GM23338 (cell line): ENCODE data around the gene RND3. TPM values are rescaled to one million over a fixed set of nuclear protein-coding genes. Genes with fewer than 3 reads are reported as not detected.

Experiments used
- ATAC-seq: fragments of 200-7000 bp; cut with Tn5 transposase; 3 replicates; pipeline ENCODE4 v1.9.1; 2020
- DNase-seq: peaks from one replicate; pipeline ENCODE4 v3.0.0-alpha.2; 2015; ENCODE audit warnings: low spot score
- H2AFZ ChIP-seq: fragments of 200-600 bp; sonication (generic); 2 replicates; pipeline ENCODE4 v1.8.0; 2016; ENCODE audit warnings: antibody characterized with exemption, mild to moderate bottlenecking, moderate library complexity
- H3F3A ChIP-seq: fragments of 200-600 bp; sonication (generic); replicated peaks from 2 replicates; pipeline ENCODE4 v1.8.0; 2017; ENCODE audit warnings: antibody characterized with exemption, mixed run types, low read depth
- H3K27ac ChIP-seq: fragments of 200-600 bp; sonication (generic); 2 replicates; pipeline ENCODE4 v1.6.1; 2016; ENCODE audit warnings: low read depth
- H3K27me3 ChIP-seq: fragments of 200-600 bp; sonication (generic); 2 replicates; pipeline ENCODE4 v1.8.0; 2016; ENCODE audit warnings: mild to moderate bottlenecking, mixed run types, moderate library complexity; ENCODE audit not compliant: insufficient read depth
- H3K36me3 ChIP-seq: fragments of 200-600 bp; sonication (generic); 2 replicates; pipeline ENCODE4 v1.8.0; 2016; ENCODE audit warnings: mild to moderate bottlenecking; ENCODE audit not compliant: insufficient read depth
- H3K4me1 ChIP-seq: fragments of 200-600 bp; sonication (generic); 2 replicates; pipeline ENCODE4 v1.8.0; 2016; ENCODE audit warnings: mild to moderate bottlenecking, moderate library complexity; ENCODE audit not compliant: insufficient read depth
- H3K4me2 ChIP-seq: fragments of 200-600 bp; sonication (generic); 2 replicates; pipeline ENCODE4 v1.7.1; 2017; ENCODE audit warnings: mixed run types
- H3K4me3 ChIP-seq: fragments of 200-600 bp; sonication (generic); 2 replicates; pipeline ENCODE4 v1.6.1; 2016; ENCODE audit warnings: mixed run types
- H3K79me2 ChIP-seq: fragments of 200-600 bp; sonication (generic); replicated peaks from 2 replicates; pipeline ENCODE4 v1.8.0; 2017; ENCODE audit warnings: mild to moderate bottlenecking; ENCODE audit not compliant: insufficient read depth
- H3K9me2 ChIP-seq: fragments of 200-600 bp; sonication (generic); 2 replicates; pipeline ENCODE4 v1.8.0; 2017; ENCODE audit not compliant: insufficient read depth
- H4K20me1 ChIP-seq: fragments of 200-600 bp; sonication (generic); replicated peaks from 2 replicates; pipeline ENCODE4 v1.8.0; 2017; ENCODE audit warnings: mild to moderate bottlenecking; ENCODE audit not compliant: insufficient read depth
- H3K27ac Mint-ChIP-seq: 2 replicates; pipeline ENCODE4 v1.8.0; 2020; ENCODE audit warnings: inconsistent platforms, mild to moderate bottlenecking, moderate library complexity, mixed read lengths
- H3K27me3 Mint-ChIP-seq: 3 replicates; pipeline ENCODE4 v1.8.0; 2022; ENCODE audit warnings: low read depth, mild to moderate bottlenecking, moderate library complexity, mixed read lengths, inconsistent platforms; ENCODE audit not compliant: insufficient read depth, poor library complexity
- H3K36me3 Mint-ChIP-seq: 3 replicates; pipeline ENCODE4 v1.8.0; 2021; ENCODE audit warnings: low read depth, mild to moderate bottlenecking, inconsistent platforms, moderate library complexity, mixed read lengths
- H3K4me1 Mint-ChIP-seq: 3 replicates; pipeline ENCODE4 v1.8.0; 2020; ENCODE audit warnings: mild to moderate bottlenecking, inconsistent platforms, mixed read lengths
- H3K4me3 Mint-ChIP-seq: 3 replicates; pipeline ENCODE4 v1.8.0; 2021; ENCODE audit warnings: moderate library complexity, mild to moderate bottlenecking, inconsistent platforms, mixed read lengths
- H3K9me3 Mint-ChIP-seq: 3 replicates; pipeline ENCODE4 v1.8.0; 2020; ENCODE audit warnings: moderate library complexity, mild to moderate bottlenecking, inconsistent platforms, mixed read lengths
- CTCF ChIP-seq, 2 experiments: fragments of 200-600 bp in 1 of 2; sonication (generic) in 1 of 2; conservative IDR thresholded peaks; 2 replicates each; pipeline versions ENCODE4 v1.5.1 to v1.6.1; 2016 to 2017; ENCODE audit warnings: antibody characterized with exemption in 2 of 2, low read depth in 2 of 2, mild to moderate bottlenecking in 2 of 2, moderate library complexity in 1 of 2
- ETS1 ChIP-seq: IDR thresholded peaks from 2 replicates; pipeline ENCODE4 v1.6.1; 2016; ENCODE audit warnings: antibody characterized with exemption
- EZH2 ChIP-seq: fragments of 200-600 bp; sonication (generic); IDR thresholded peaks from one replicate; pipeline ENCODE4 v1.8.0; 2017; ENCODE audit warnings: antibody characterized with exemption, mild to moderate bottlenecking, low read depth; ENCODE audit not compliant: unreplicated experiment
- EZH2phosphoT487 ChIP-seq: fragments of 200-600 bp; sonication (generic); IDR thresholded peaks from one replicate; pipeline ENCODE4 v1.8.1; 2018; ENCODE audit warnings: antibody characterized with exemption; ENCODE audit not compliant: unreplicated experiment
- POLR2AphosphoS5 ChIP-seq: IDR thresholded peaks from 2 replicates; pipeline ENCODE4 v1.6.1; 2016; ENCODE audit warnings: antibody characterized with exemption, low read depth
- REST ChIP-seq: IDR thresholded peaks from one replicate; pipeline ENCODE4 v1.6.1; 2018; ENCODE audit warnings: antibody characterized with exemption; ENCODE audit not compliant: unreplicated experiment
- STAT1 ChIP-seq: IDR thresholded peaks from one replicate; pipeline ENCODE4 v1.6.1; 2016; ENCODE audit warnings: antibody characterized with exemption; ENCODE audit not compliant: unreplicated experiment
- ZNF114 ChIP-seq: fragments of 250-450 bp; sonication (Bioruptor Pico); IDR thresholded peaks from 2 replicates; pipeline ENCODE4 v1.5.0; 2020; ENCODE audit warnings: mild to moderate bottlenecking, moderate library complexity
- polyA plus RNA-seq: library from polyadenylated mRNA; unstranded; fragments of >200 nt; fragmentation: Nextera tagmentation; extraction: Ambion mirVana; gene quantifications from 2 replicates; pipeline ENCODE4 v1.2.1, GENCODE V29; 2016
- total RNA-seq: library from RNA; depleted of rRNA; stranded (reverse); fragments of >200 nt; shearing (Covaris generic); gene quantifications from 2 replicates; pipeline ENCODE4 v1.2.3, GENCODE V29; 2014

The RND3 gene
- total and polyA plus RNA-seq, 2 experiments from 2014 or later: 48.2 to 55.3 TPM

GRCh38 chr2:150462770-150463169 lies 24.7 kb downstream of the RND3 start (continued):
- no peak for TF ChIP-seq POLR2AphosphoS5

- Histone ChIP-seq H3K79me2 (no peaks in the 10 kb centered on the region), H2AFZ (no peak overlapping the region; the same call in 1 of the 2 replicates), H3K4me3 (no peak overlapping the region), H3K4me1 (no peaks in the 10 kb centered on the region; the same call in 1 of the 2 replicates), H3K36me3 (no peaks in the 10 kb centered on the region), H3K27ac (no peak overlapping the region), H3F3A (no peaks in the 10 kb centered on the region), H3K9me2 (no peaks in the 10 kb centered on the region), H3K27me3 (no peaks in the 10 kb centered on the region), H4K20me1 (no peaks in the 10 kb centered on the region), H3K4me2 (no peak overlapping the region)
- Mint-ChIP-seq H3K4me1 (no peaks in the 10 kb centered on the region), H3K4me3 (no peak overlapping the region), H3K36me3 (no peaks in the 10 kb centered on the region), H3K27me3 (no peaks in the 10 kb centered on the region), H3K27ac (no peak overlapping the region), H3K9me3 (no peaks in the 10 kb centered on the region)
- TF ChIP-seq STAT1 (no peak), EZH2 (no peak), ZNF114 (CRISPR knock-in tag) (no peak), CTCF (conservative IDR thresholded peaks at IDR 0.05; ENCODE audit: low read depth in 2 of 2) (no peak), ETS1 (no peak), EZH2phosphoT487 (no peak)
- ATAC-seq (no peak), DNase-seq (no peak)
Measured at GRCh38 chr2:150459281-150459680, 28.2 kb downstream of the RND3 start.

- Histone ChIP-seq H3K4me2 (no peak overlapping the region), H3K4me3 (no peak overlapping the region), H3K27me3 (no peaks in the 10 kb centered on the region), H2AFZ (no peak overlapping the region), H3F3A (no peaks in the 10 kb centered on the region), H3K9me2 (no peaks in the 10 kb centered on the region), H3K36me3 (no peaks in the 10 kb centered on the region), H3K4me1 (no peaks in the 10 kb centered on the region), H4K20me1 (no peaks in the 10 kb centered on the region), H3K27ac (no peak overlapping the region), H3K79me2 (no peaks in the 10 kb centered on the region)
- DNase-seq: no peak
- H3K36me3 Mint-ChIP-seq: no peaks in the 10 kb centered on the region
- H3K27me3 Mint-ChIP-seq: no peaks in the 10 kb centered on the region
- no peak overlapping the region for H3K27ac Mint-ChIP-seq
- no peak for ATAC-seq
- H3K9me3 Mint-ChIP-seq: no peaks in the 10 kb centered on the region; the same call in 2 of the 3 replicates
- no peaks in the 10 kb centered on the region for H3K4me1 Mint-ChIP-seq
- no peak overlapping the region for H3K4me3 Mint-ChIP-seq
- TF ChIP-seq REST: no peak
Measured at GRCh38 chr2:150450765-150451164, 36.7 kb downstream of the RND3 start.
